Measurements from ENCODE around the gene DGKA. TPM values are rescaled to one million over a fixed set of nuclear protein-coding genes. Genes with fewer than 3 reads are reported as not detected.

DGKA gene
- total RNA-seq, 1 experiment from 2014 or later = 7.6 TPM

DNA sequence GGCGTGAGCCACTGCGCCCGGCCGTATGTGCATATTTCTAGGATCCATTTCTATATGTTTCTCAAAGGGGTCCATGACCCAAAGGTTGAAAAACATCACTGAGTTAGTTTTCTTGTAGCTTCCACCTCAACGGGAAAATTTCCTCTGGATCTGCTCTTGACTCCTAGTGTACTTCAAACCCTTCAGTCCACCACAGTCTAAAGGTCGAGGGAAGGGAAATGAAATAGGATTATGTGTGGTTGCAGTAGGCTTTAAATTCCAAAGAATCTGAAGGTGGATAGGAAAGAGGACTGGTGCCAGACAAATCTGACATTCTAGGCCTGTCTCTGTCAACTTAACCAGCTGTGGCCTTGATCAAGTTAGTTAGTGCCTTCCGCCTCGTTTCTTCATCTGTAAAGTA lies 64.4 kb downstream of the DGKA start:
- TF ChIP-seq, protein P1, sequence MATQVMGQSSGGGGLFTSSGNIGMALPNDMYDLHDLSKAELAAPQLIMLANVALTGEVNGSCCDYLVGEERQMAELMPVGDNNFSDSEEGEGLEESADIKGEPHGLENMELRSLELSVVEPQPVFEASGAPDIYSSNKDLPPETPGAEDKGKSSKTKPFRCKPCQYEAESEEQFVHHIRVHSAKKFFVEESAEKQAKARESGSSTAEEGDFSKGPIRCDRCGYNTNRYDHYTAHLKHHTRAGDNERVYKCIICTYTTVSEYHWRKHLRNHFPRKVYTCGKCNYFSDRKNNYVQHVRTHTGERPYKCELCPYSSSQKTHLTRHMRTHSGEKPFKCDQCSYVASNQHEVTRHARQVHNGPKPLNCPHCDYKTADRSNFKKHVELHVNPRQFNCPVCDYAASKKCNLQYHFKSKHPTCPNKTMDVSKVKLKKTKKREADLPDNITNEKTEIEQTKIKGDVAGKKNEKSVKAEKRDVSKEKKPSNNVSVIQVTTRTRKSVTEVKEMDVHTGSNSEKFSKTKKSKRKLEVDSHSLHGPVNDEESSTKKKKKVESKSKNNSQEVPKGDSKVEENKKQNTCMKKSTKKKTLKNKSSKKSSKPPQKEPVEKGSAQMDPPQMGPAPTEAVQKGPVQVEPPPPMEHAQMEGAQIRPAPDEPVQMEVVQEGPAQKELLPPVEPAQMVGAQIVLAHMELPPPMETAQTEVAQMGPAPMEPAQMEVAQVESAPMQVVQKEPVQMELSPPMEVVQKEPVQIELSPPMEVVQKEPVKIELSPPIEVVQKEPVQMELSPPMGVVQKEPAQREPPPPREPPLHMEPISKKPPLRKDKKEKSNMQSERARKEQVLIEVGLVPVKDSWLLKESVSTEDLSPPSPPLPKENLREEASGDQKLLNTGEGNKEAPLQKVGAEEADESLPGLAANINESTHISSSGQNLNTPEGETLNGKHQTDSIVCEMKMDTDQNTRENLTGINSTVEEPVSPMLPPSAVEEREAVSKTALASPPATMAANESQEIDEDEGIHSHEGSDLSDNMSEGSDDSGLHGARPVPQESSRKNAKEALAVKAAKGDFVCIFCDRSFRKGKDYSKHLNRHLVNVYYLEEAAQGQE (IDR thresholded peaks at IDR 0.05; ENCODE audit: insufficient read depth in 1 of 2, low read depth in 2 of 2, low read length in 1 of 2) = no peak
- no peak for TF ChIP-seq POLR2AphosphoS5 (IDR thresholded peaks at IDR 0.05; ENCODE audit: low read depth, low read length)
- TF ChIP-seq, protein P2, sequence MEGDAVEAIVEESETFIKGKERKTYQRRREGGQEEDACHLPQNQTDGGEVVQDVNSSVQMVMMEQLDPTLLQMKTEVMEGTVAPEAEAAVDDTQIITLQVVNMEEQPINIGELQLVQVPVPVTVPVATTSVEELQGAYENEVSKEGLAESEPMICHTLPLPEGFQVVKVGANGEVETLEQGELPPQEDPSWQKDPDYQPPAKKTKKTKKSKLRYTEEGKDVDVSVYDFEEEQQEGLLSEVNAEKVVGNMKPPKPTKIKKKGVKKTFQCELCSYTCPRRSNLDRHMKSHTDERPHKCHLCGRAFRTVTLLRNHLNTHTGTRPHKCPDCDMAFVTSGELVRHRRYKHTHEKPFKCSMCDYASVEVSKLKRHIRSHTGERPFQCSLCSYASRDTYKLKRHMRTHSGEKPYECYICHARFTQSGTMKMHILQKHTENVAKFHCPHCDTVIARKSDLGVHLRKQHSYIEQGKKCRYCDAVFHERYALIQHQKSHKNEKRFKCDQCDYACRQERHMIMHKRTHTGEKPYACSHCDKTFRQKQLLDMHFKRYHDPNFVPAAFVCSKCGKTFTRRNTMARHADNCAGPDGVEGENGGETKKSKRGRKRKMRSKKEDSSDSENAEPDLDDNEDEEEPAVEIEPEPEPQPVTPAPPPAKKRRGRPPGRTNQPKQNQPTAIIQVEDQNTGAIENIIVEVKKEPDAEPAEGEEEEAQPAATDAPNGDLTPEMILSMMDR (IDR thresholded peaks at IDR 0.05) = no peak
- TF ChIP-seq SIN3A (IDR thresholded peaks at IDR 0.05; ENCODE audit: borderline replicate concordance, insufficient read depth, low read depth, low read length) = no peak
- no peak for TF ChIP-seq TCF7L2 (IDR thresholded peaks at IDR 0.05; ENCODE audit: low read depth, low read length)
- Histone ChIP-seq H3K4me3 (ENCODE audit: low read depth in 2 of 2, low read length in 2 of 2) (no peak overlapping the region), H3K36me3 (ENCODE audit: control insufficient read depth, insufficient read depth, low read length) (peaks cover 13% of the 10 kb centered on the region), H3K27ac (ENCODE audit: low read length) (no peak overlapping the region), H3K4me1 (ENCODE audit: control insufficient read depth, insufficient read depth, low read length) (no peaks in the 10 kb centered on the region), H3K27me3 (ENCODE audit: control insufficient read depth, insufficient read depth, low read length) (no peaks in the 10 kb centered on the region), H3K9me3 (ENCODE audit: control insufficient read depth, insufficient read depth, low read depth, low read length) (no peaks in the 10 kb centered on the region)
- DNase-seq (ENCODE audit: low read depth, low spot score) (no peak), ATAC-seq (no peak)
- POLR2A ChIA-PET = no interaction called here
- CTCF ChIA-PET = interaction anchor here (0.6 to 1.5 kb wide), 5 partner anchors 12 to 257 kb away, joined by 3 to 8 read pairs (median 3); partner anchors contain the start of gene RAB5B
- intact Hi-C loops (cut with micrococcal nuclease; ENCODE audit: unreplicated experiment) = loop anchor here (5.0 kb wide), 1 partner anchor 47 kb away; the partner anchor contains the start of gene RPS26
- in situ Hi-C loops (cut with HindIII; ENCODE audit: low pct_unique_long_range_greater_than_20kb, low sequenced_read_pairs) = no loop called here
- BruUV-seq (replicated peaks) = no TSS peak

DNA sequence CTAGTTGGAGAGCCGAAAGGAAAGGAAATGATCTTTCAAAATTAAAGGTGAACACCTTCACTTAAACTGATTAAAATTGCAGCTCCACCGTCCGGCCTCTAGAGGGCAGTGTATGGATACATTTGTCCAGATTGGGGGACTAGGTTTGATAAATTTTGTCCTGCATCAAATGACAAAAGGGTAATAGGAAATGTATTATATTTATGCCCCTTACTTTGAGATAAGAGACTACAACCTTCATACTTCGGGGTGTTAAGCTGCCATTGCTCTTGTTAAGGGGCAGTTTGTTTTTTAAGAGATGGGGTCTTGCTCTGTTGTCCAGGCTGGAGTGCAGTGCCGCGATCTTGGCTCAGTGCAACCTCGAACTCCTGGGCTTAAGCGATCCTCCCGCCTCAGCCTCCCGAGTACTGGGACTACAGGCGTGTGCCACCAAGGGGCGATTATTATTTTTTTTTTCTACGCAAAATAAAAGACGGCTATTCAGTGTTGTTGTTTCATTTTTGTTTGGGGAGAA lies 65.3 kb downstream of the DGKA start:
- peak overlapping the region; percentile 88 to 98 for H3K4me3 ChIP-seq (ENCODE audit: low read depth in 2 of 2, low read length in 2 of 2)
- intact Hi-C loops (cut with micrococcal nuclease; ENCODE audit: unreplicated experiment) (loop anchor here (2.0 to 5.0 kb wide), 2 partner anchors 33 to 46 kb away; partner anchors contain the start of gene RPS26), in situ Hi-C loops (cut with HindIII; ENCODE audit: low pct_unique_long_range_greater_than_20kb, low sequenced_read_pairs) (no loop called here)
- CTCF ChIA-PET = interaction anchor here (0.6 to 1.9 kb wide), 14 partner anchors 12 to 267 kb away, joined by 3 to 12 read pairs (median 5); partner anchors contain the start of gene RAB5B
- no peaks in the 10 kb centered on the region for H3K4me1 ChIP-seq (ENCODE audit: control insufficient read depth, insufficient read depth, low read length)
- no peaks in the 10 kb centered on the region for H3K9me3 ChIP-seq (ENCODE audit: control insufficient read depth, insufficient read depth, low read depth, low read length)
- TF ChIP-seq, protein P2 (IDR thresholded peaks at IDR 0.05) = peak; percentile 87
- no peak for TF ChIP-seq POLR2AphosphoS5 (IDR thresholded peaks at IDR 0.05; ENCODE audit: low read depth, low read length)
- BruUV-seq (replicated peaks) = no TSS peak
- POLR2A ChIA-PET = no interaction called here
- peak overlapping the region; percentile 90 for H3K27ac ChIP-seq (ENCODE audit: low read length)
- DNase-seq (ENCODE audit: low read depth, low spot score) (peak; percentile 43), ATAC-seq (peak; percentile 23; the same call in 1 of the 2 replicates)
- H3K27me3 ChIP-seq (ENCODE audit: control insufficient read depth, insufficient read depth, low read length) = no peaks in the 10 kb centered on the region
- peaks cover 5% of the 10 kb centered on the region for H3K36me3 ChIP-seq (ENCODE audit: control insufficient read depth, insufficient read depth, low read length)
